Activated CD4-positive, alpha-beta T cell treated with anti-CD3 and anti-CD28 coated beads for 4 hours (primary cell): Measurements from ENCODE around the gene ZDHHC14.
"Not testable (repeated sequence)": the region's sequence is repeated elsewhere in the genome, so short reads cannot be mapped to it uniquely, and the experiment has no call there.

Source experiments
- DNase-seq, 2 donors: peaks; one replicate each; pipeline ENCODE4 v3.0.0-alpha.2; 2020

The ZDHHC14 gene

DNA sequence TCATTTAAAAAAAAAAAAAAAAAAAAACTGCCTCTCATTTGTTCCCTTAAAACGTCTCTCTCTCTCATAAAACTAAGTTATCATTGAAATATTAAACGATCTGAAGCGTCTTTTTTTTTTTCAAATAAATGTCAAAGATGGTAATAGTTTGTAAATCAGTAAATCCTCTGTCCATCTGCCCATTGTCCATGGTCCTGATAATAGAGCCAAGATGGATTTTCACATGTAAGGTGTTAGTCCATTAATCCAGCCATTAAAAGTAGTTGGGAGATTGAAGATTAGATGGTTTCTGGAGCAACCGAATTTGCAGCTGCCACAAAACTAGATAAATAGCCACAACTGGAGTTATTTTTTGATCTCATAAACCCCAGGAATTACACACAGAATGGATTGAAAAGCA, 296.2 kb downstream of the ZDHHC14 start:
- no peak for DNase-seq

DNA sequence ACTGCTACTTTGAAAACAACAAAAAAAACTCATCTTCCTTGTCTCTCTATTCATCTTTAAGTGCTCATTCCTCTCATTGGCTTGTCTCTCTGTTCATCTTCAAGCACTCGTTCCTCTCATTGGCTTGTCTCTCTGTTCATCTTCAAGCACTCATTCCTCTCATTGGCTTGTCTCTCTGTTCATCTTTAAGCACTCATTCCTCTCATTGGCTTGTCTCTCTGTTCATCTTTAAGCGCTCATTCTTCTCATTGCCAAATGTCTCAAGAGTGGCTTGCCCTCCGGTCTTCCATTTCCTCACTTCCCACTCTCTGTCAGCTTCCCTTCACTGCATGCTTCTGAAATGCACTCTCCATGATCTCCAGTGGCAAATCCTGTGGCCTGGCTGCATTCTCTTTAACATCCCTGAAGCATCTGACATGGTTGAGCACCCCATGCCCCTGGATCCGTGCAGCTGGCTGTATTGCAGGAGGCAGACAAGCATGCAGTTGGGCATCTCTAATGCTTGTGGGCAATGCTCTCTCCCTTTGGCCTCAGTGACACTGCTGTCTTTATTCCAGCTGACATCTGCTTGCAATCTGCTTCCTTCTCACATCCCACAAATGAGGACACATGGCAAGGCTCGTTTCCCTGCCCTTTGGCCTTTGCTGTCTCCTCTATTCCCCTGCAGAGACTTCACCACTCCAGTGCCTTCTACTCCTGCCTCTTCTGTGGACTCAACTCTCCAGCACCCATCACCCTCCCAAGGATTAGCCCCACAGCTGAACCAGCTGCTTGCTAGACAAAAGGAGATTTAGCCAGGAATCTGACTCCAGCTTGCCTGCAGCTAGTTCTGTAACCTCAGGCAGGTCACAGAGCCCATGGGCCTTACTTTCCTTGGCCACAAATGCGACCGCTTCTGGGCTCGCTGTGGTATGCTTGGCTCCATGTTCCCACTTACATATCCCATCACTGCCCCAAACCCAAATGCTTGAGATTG, 298.9 kb downstream of the ZDHHC14 start:
- no peak for DNase-seq

DNA sequence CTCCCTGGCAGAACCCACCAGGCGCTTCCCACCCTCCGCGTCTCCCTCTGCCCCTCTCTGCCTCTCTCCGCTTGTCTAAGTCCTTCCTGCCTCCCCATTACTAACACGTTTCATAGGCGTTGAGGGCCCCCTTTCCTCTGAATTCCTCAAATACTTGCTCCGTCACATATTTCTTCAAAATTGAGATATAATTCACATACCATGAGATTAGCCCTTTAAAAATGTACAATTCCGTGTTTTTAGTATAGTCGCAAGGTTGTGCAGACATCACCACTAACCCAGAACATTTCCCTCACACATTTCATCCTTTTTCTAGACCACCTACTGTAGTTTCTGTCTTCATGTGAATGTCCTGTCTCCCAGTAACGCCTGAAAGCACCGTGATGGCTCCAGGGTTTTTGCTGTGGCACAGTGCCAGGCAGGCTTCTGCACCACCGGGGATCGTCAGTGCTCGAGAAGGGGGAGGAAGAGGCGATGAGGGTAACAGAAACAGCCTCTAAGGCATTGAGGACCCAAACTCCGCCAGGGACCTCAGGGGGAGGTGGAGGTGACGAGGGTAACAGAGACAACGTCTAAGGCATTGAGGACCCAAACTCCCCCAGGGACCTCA, 300.2 kb downstream of the ZDHHC14 start:
- no peak for DNase-seq

DNA sequence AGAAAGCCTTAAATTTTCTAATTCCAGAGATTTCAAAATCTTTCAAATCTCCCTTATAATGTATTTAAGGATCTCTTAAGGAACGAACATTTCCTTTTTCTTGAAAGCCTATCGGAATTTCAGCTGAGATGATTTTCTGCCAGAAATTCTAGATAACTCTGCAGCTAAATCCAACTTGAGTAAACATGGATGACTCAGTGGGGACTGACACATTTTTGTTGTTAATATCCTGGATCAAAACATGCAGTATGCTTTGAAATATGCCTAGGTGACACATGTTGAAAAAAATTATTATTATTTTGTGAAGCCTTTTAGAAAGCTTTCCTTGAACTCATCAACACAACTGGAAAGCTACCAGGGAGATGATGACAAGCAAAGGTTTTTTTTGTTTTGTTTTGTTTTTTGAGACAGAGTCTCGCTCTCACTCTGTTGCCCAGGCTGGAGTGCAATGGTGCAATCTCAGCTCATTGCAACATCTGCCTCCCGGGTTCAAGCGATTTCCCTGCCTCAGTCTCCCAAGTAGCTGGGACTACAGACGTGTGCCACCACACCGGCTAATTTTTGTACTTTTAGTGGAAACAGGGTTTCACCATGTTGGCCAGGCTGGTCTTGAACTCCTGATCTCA, 302.0 kb downstream of the ZDHHC14 start:
- no peak for DNase-seq

DNA sequence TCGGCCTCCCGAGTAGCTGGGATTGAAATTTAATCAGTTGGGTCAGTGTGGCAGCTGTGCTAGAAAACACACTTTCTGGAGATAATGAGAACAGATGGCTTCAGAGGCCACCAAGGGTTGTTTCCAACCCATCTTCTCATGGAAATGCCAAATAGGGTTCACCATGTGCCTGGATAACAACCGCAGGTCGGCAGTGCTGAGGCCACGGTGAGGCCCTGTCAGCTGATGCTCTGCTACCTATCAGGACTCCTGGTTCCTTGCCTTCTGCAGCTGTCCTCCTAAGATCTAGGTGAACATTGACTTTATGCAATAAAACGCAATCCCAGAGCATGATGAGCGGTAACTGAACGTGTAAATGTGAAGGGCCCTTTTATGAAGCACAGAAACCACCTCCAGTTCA, 302.7 kb downstream of the ZDHHC14 start:
- no peak for DNase-seq

DNA sequence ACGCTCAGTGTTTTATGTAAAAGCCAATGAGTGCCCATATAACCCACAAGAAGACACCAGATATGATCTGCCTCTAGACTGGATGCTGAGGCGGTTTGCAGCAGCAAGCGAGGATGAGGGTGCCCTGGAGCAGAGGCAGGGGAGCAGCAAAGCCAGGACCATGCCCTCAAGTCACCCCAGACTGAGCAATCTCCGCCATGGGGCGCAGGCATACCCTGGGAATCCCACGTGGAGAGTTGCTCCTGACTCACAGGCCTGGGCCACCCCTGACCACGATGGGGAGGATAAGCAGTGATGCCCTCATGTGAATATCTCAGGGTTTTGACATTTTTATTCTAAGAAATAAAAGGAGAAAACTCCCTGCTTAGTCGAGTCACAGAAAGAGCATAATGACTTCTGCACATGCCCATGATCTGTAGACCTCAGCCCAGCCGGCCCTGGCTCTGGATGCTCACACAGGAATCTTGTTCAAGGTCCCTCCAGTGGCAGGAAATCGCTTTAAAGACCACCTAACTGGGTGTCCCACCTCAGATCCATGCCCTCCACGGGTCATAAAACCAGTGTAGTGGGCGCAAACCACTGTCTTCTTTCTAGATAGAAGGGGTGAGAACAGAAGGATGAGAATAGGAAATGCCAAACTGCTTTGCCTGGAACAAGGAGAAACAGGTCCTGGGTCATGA, 303.8 kb downstream of the ZDHHC14 start:
- DNase-seq, result no peak

DNA sequence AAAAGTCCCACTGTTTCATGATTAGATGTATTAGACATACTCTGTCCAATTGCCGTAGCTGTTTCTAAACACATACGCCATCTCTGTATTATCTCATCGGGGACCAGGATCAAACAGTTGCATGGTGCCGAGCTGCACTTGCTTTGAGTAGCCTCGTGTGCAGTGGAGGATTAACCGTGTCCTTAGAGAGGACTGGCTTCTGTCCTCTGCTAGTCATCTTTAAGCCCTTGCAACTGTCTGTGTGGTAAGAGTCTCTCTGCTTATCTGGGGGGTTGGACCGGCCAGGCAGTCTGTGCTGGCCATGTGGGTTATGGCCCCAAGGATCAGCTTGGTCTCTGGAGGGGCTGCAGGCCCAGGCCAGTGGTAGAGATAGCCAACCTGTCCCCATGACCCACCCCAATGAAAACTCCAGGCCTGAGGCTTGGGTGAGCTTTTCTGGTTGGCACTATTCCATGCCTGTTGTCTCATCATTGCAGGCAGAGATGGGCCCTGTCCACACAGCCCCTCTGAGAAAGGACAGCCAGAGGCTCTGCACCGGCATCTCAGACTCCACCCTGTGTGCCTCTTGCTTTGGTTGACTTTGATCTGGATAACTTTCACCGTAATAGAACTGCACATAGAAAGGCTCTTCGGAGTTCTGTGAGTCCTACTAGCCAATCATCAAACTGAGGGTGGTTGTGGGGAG, 304.7 kb downstream of the ZDHHC14 start:
- DNase-seq, result no peak

DNA sequence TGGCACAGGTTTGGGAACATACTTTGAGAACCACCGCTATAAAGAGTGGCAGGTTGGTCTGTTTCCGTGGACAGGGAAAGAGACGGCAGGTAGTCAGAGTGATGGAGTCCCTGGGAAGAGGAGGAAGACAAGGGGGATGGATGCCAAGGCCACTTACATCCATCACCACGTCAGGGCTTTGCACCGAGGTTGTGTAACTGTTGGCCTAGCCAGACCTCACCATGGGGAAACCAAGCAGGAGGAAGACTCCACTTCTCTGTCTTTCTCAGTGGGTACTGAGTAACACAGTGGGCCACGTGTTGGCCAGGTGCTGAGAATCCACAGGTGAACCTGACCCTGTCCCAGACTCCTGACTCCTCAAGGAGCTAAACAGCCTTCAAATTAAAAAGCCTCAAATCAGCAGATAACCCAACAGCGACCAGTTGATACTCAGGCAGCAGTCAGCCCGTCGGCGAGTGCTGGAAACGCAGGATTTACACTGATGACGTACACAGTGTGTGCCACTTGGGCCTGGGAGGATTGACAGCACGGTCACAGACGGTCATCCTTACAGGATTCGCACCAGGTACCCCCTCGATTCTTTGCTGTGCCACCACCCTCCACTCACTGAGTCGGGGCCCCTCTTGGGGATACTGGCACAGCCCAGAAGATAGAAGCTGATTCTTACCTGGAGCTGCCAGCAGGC, 307.4 kb downstream of the ZDHHC14 start:
- no peak for DNase-seq

DNA sequence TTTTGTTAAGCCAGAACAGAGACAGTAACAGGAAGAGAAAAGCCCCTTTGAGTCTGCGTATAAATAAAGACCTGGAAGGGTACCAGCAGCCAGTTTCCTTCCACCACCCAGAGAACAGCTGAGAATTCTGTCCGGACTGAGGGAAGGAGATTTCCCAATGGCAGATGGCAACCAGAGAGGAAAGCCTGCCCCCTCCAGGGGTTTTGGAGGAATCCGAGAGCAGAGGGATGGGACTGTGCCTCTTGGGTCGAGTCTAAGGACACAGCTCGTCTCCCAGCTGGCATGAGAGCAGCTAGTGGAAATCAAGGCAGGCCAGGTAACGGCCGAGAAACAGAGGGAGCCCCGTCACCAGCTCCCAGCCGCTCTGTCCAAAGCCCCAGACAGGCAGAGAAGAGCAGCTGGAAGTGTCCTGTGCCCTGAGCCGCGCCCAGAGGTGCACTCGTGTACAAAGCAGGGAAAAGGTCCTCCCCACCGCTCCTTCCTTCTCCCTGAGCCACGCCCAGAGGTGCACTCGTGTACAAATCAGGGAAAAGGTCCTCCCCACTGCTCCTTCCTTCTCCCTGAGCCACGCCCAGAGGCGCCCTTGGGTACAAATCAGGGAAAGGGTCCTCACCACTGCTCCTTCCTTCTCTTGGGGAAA, 308.1 kb downstream of the ZDHHC14 start:
- DNase-seq, result no peak

DNA sequence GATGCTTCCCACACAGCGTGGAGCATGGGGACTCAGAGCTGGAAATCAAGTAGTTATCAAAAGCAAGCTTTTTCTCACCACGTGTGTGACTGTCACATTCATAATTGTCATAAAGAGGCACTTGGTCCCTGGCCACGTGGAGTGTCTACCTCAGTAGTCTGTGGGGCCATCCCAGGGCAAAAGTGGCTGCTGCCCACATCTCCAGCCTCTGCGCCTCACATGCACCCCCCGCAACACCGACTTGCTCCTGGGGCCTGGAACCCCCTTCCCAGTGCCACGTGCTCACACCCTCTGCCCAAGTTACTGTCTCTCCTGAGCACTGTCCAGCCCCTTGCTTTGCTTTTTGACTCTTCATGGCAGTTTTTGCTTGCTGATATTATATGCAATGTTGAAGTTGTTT, 308.9 kb downstream of the ZDHHC14 start:
- no peak for DNase-seq

DNA sequence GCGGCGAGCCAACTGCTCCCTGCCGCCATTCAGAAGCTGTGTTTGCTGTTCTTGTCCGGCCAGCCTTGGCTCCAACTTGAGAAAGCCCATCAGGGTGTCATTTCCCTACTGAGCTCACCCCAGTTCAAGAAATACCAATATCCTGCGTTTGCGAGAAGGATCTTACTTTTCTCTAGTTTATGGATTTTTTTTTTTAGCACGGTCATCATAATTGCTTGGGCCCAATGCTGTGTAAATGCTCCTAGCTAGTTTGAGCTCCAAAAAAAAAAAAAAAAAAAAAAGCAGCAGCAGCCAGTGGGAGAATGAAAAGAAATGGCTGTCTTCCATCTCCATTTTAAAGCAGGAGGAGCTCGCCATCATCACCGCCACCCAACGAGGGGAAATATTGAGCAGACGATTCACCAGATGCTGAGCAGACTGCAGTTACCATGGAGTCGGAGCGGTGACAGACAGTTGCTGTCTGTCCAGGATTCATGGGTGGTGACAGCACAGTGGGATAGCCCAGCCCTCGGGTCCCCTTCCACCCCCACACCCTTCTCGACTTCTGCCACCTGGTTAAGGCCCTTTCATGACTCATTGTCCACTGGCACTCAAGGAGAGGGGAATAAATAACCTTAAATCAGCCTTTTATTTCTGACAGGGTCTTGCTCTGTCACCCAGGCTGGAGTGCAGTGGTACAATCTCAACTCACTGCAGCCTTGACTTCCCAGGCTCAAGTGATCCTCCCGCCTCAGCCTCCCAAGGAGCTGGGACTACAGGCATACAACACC, 309.6 kb downstream of the ZDHHC14 start:
- no peak for DNase-seq

DNA sequence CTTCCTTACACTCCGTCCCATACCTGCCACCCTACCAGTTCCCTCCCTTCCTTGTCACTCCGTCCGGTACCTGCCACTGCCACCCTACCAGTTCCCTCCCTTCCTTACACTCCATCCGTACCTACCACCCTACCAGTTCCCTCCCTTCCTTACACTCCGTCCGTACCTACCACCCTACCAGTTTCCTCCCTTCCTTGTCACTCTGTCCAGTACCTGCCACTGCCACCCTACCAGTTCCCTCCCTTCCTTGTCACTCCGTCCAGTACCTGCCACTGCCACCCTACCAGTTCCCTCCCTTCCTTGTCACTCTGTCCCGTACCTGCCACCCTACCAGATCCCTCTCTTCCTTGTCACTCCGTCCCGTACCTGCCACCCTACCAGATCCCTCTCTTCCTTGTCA, 310.6 kb downstream of the ZDHHC14 start:
- DNase-seq, result not testable (repeated sequence)

DNA sequence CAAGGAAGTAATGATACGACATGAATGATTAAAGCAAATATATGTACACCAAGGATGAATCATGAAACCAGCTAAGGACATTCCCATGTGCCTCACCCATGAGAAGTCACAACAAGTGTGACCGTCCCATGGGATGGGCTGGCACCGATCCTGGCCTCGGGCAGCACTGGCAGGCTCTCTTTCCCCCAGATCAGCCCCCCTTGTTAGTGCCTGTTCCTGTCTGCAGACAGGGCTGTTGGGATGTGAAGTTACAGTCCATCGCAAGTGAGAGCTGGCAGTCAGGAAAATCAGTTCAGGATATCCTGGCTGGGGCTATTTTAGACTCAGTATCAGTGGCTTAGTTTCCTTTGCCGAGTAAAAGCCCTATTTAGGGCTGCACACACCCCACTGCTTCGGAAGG, 312.9 kb downstream of the ZDHHC14 start:
- no peak for DNase-seq

DNA sequence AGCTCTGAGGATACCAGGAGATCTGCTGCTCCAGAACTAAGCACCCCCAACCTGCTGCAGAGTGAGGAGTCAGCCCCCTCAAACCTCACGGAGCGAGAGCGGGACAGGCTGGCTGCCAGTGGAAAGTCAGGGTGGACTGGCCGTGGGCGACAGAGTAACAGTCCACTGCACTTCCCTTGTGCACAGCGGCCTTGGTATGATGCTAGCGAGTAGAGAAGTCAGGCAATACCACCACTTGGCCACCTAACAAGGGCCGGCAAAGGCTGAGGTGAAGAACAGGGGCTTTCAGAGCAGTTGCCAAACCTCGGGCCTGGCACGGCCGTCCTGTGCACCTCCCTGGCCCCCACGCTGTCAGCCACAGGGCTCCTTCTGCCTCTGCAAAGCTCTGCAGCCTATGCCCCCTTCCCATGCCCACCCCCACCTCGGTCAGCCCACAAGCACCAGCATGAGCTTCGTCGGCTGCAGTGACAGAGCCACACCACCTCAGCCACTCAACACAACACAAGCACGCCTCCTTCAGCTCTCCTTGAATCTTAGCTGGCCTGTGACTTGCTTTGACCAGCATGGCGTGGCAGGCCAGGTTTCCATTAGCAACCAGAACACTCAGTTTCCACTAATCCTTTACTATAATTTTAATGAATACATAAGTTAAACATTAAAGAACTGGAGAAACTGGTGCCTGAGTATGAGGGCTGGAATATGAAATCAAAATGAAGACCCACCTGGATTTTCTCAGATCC, 314.5 kb downstream of the ZDHHC14 start:
- DNase-seq, result no peak

DNA sequence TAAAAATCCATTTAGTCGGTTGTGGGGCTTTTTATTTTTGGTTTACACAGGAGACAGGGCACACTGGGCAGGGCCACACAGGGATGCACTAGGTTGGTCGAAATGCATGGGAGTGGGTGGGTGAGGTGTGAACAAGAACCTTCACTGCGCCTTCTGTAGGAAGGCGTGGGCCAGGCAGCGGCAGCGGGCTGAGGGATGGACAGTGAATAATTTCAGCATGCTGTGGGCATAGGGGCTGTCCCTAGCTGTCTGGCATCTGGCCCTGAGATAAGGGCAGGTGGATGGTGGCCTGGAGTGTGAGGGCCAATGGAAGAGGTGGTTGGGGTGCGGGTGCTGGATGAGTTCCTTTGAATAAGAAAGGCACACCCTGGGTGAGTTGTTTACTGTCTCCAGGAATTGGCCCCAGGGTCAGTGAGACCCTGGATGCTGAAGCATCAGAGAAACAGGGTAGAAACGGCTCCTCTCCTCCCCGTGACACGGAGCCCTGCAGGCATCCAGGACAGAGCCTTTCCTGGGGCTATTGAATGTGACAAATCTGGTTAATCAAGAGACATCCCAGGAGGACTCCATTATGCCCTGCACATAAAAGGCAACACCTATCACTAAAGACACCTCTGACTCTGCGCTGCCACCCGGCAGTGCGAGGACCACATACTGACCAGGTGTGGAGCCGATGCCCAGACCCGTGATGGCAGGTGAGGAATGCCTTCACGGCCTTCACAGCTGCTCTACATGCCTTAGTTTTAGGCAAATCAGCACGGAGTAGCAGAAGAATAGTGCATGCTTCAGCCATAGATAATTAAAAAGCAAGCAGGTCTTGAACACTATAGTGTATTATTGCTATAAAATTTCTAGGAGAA, 319.0 kb downstream of the ZDHHC14 start:
- no peak for DNase-seq

DNA sequence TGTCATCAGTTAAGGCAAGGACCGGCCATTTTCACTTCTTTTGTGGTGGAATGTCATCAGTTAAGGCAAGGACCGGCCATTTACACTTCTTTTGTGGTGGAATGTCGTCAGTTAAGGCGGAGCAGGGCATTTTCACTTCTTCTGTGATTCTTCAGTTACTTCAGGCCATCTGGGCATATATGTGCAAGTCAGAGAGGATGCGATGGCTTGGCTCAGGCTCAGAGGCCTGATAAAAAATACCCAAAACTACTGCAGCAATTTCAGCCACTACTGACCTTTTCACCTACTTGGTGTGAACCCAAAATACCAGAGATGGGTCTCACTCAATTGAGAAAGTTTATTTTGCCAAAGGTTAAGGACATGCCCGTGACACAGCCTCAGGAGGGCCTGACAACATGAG, 325.4 kb downstream of the ZDHHC14 start:
- not testable (repeated sequence) for DNase-seq

DNA sequence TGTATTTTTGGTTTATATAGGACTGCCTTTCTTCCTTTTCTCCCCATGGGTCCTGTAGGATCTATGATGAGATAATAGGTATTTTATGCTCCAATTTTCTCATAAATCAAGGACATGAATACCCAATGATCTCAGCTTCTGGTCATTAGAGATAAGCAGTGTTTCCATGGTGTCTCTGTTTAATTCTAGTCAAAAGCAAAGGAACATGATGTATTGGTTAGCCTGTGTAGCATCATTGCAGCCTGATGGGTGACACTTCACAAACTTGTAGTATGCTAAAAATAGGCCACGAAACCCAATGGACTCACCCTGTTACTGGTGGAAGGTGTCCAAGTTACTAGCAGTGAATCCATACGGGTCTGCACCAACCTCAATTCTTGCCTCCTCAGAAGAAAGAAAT, 325.9 kb downstream of the ZDHHC14 start:
- no peak for DNase-seq

DNA sequence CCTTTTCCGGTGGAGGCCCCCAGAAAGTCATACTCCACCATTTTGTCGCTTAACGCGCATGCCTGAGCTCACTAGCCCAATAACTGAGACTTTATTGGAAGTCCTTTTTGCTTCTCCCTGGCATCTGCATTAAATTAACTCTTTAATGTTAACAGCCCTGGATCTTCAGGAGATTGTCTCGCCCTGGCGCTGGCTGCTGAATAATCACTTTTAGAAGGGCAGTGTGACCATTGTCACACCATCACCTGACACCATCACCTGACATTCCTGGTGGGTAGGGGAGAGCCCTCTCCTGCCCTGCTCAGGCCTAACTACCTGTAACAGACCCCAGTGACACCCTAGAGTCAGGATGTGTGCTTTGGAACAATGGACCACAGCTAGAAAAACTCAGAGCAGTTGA, 326.6 kb downstream of the ZDHHC14 start:
- DNase-seq, result no peak

DNA sequence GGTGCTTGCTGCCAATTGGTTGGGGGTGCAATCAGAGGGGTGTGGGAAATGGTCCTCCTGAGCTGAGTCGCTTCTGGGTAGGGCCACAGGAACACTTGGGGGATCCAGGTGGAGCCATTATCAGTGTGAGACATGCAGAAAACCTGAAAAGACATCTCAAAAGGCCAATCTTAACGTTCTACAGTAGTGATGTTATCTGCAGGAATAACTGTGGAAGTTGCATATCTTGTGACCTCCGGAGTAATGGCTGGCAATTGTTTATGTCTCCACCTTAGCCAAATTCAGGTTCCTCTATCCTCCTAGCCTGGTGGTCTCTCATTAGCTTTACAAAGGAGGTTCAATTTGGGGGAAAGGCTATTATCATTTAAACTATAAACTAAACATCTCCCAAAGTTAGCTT, 327.2 kb downstream of the ZDHHC14 start:
- no peak for DNase-seq
